ENCODE results near the gene SEMA6B.

DNA sequence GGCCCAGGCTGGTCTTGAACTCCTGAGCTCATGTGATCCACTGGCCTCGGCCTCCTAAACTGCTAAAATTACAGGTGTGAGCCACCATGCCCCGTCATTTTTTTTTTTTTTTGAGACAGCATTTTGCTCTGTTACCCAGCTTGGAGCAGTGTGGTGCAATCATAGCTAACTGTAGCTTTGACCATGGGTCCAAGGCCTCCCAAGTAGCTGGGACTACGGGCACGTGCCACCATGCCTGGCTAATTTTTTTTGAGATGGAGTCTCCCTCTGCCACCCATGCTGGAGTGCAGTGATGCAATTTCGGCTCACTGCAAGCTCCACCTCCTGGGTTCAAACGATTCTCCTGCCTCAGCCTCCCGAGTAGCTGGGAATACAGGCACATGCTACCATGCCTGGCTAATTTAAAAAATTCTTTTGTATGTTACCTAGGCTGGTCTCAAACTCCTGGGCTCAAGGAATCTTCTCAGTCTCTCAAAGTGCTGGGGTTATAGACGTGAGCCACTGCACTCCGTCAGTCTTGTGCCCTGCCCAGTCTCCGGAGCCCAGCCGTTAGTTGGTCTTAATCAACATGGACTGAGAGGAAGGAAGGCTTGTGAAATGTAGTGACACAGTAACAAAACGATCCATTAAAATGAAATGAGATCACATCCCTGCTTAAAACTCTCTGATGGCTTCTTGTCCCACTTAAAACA, 18.2 kb downstream of the SEMA6B start:
- TF ChIP-seq POLR2AphosphoS5 (IDR thresholded peaks at IDR 0.05), result no peak
- TF ChIP-seq, protein P1, sequence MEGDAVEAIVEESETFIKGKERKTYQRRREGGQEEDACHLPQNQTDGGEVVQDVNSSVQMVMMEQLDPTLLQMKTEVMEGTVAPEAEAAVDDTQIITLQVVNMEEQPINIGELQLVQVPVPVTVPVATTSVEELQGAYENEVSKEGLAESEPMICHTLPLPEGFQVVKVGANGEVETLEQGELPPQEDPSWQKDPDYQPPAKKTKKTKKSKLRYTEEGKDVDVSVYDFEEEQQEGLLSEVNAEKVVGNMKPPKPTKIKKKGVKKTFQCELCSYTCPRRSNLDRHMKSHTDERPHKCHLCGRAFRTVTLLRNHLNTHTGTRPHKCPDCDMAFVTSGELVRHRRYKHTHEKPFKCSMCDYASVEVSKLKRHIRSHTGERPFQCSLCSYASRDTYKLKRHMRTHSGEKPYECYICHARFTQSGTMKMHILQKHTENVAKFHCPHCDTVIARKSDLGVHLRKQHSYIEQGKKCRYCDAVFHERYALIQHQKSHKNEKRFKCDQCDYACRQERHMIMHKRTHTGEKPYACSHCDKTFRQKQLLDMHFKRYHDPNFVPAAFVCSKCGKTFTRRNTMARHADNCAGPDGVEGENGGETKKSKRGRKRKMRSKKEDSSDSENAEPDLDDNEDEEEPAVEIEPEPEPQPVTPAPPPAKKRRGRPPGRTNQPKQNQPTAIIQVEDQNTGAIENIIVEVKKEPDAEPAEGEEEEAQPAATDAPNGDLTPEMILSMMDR (IDR thresholded peaks at IDR 0.05), result no peak
- TF ChIP-seq EP300 (IDR thresholded peaks at IDR 0.05), result no peak
- no peak for TF ChIP-seq POLR2A (IDR thresholded peaks at IDR 0.05)

Measured in stomach (tissue), 4 donors.